WTC11 (cell line): Measurements from ENCODE around the gene TMC6. TPM values are rescaled to one million over a fixed set of nuclear protein-coding genes. Genes with fewer than 3 reads are reported as not detected.

ENCODE experiments used
- ATAC-seq: fragments of 200-7000 bp; cut with Tn5 transposase; 2 replicates; pipeline ENCODE4 v1.10.0; 2021; ENCODE audit warnings: mild to moderate bottlenecking, moderate library complexity
- CTCF ChIA-PET: fragments of 300-600 bp; sonication (Branson Sonifier 250); formaldehyde crosslinking; loops from one replicate; lab custom pipeline; 2021; ENCODE audit warnings: antibody characterized with exemption; lab: Charles Lee
- POLR2A ChIA-PET: fragments of 350-600 bp; sonication (Branson Sonifier 250); formaldehyde crosslinking; loops from one replicate; lab custom pipeline; 2021; ENCODE audit warnings: antibody characterized with exemption; lab: Charles Lee
- DNase-seq: peaks from one replicate; pipeline ENCODE4 v3.0.0; 2021; ENCODE audit warnings: low spot score
- H3K27ac Mint-ChIP-seq: 2 replicates; pipeline ENCODE4 v1.8.0; 2021; ENCODE audit warnings: mixed read lengths
- H3K27me3 Mint-ChIP-seq: 2 replicates; pipeline ENCODE4 v1.8.0; 2021; ENCODE audit warnings: low read depth, mild to moderate bottlenecking, moderate library complexity, mixed read lengths
- H3K36me3 Mint-ChIP-seq: 2 replicates; pipeline ENCODE4 v1.8.0; 2021; ENCODE audit warnings: mixed read lengths
- H3K4me1 Mint-ChIP-seq: 2 replicates; pipeline ENCODE4 v1.8.0; 2022; ENCODE audit warnings: mixed read lengths
- H3K4me3 Mint-ChIP-seq: 2 replicates; pipeline ENCODE4 v1.8.0; 2021; ENCODE audit warnings: mild to moderate bottlenecking, moderate library complexity, mixed read lengths
- H3K9me3 Mint-ChIP-seq: 2 replicates; pipeline ENCODE4 v1.8.0; 2021; ENCODE audit warnings: mixed read lengths
- ARID4B ChIP-seq: sonication (generic); formaldehyde crosslinking; IDR thresholded peaks from 2 replicates; pipeline ENCODE4 v1.8.0; 2023; ENCODE audit warnings: missing genetic modification reagents, mild to moderate bottlenecking, borderline replicate concordance
- CREB1 ChIP-seq: sonication (generic); formaldehyde crosslinking; IDR thresholded peaks from 2 replicates; pipeline ENCODE4 v1.8.0; 2023; ENCODE audit warnings: mild to moderate bottlenecking, missing genetic modification reagents
- CTCF ChIP-seq: fragments of 200-600 bp; IDR thresholded peaks from 2 replicates; pipeline ENCODE4 v1.8.0; 2022; ENCODE audit warnings: antibody characterized with exemption
- ELF4 ChIP-seq: sonication (generic); formaldehyde crosslinking; IDR thresholded peaks from 2 replicates; pipeline ENCODE4 v1.8.1; 2022; ENCODE audit warnings: low read depth, mild to moderate bottlenecking, moderate library complexity, missing genetic modification reagents
- EMX1 ChIP-seq: fragments of 250-450 bp; sonication (Bioruptor Pico); IDR thresholded peaks from 2 replicates; pipeline ENCODE4 v1.8.0; 2021; ENCODE audit warnings: mild to moderate bottlenecking
- ERG ChIP-seq: fragments of 250-450 bp; sonication (Bioruptor Pico); IDR thresholded peaks from 2 replicates; pipeline ENCODE4 v1.8.0; 2021; ENCODE audit warnings: mild to moderate bottlenecking
- FOXP1 ChIP-seq: sonication (generic); formaldehyde crosslinking; IDR thresholded peaks from 2 replicates; pipeline ENCODE4 v1.8.0; 2022; ENCODE audit warnings: missing genetic modification reagents, mild to moderate bottlenecking, moderate library complexity, borderline replicate concordance
- GABPB1 ChIP-seq: sonication (generic); formaldehyde crosslinking; IDR thresholded peaks from 2 replicates; pipeline ENCODE4 v1.8.1; 2023; ENCODE audit warnings: mild to moderate bottlenecking, missing genetic modification reagents
- MAX ChIP-seq: sonication (generic); formaldehyde crosslinking; IDR thresholded peaks from 2 replicates; pipeline ENCODE4 v1.8.0; 2022; ENCODE audit warnings: mild to moderate bottlenecking, missing genetic modification reagents
- NR3C1 ChIP-seq: sonication (generic); formaldehyde crosslinking; conservative IDR thresholded peaks from 2 replicates; pipeline ENCODE4 v1.8.1; 2023; ENCODE audit warnings: low read depth, mild to moderate bottlenecking, missing genetic modification reagents
- RELA ChIP-seq: sonication (generic); formaldehyde crosslinking; IDR thresholded peaks from 2 replicates; pipeline ENCODE4 v1.8.1; 2022; ENCODE audit warnings: missing genetic modification reagents, mild to moderate bottlenecking, borderline replicate concordance
- SMAD4 ChIP-seq: sonication (generic); formaldehyde crosslinking; IDR thresholded peaks from 2 replicates; pipeline ENCODE4 v1.8.0; 2022; ENCODE audit warnings: mild to moderate bottlenecking, missing genetic modification reagents
- SOX15 ChIP-seq: fragments of 250-450 bp; sonication (Bioruptor Pico); IDR thresholded peaks from 2 replicates; pipeline ENCODE4 v1.9.0; 2021; ENCODE audit warnings: mild to moderate bottlenecking
- SP1 ChIP-seq: sonication (generic); formaldehyde crosslinking; conservative IDR thresholded peaks from 2 replicates; pipeline ENCODE4 v1.8.1; 2022; ENCODE audit warnings: missing genetic modification reagents
- ZMAT4 ChIP-seq: fragments of 250-450 bp; sonication (Bioruptor Pico); IDR thresholded peaks from 2 replicates; pipeline ENCODE4 v1.9.0; 2021; ENCODE audit warnings: mild to moderate bottlenecking
- ZNF263 ChIP-seq: sonication (generic); formaldehyde crosslinking; IDR thresholded peaks from 2 replicates; pipeline ENCODE4 v1.8.1; 2022; ENCODE audit warnings: low read depth, mild to moderate bottlenecking, moderate library complexity, missing genetic modification reagents
- ZNF416 ChIP-seq: fragments of 250-450 bp; sonication (Bioruptor Pico); IDR thresholded peaks from 2 replicates; pipeline ENCODE4 v1.9.0; 2021; ENCODE audit warnings: mild to moderate bottlenecking, inconsistent platforms
- total RNA-seq: library from RNA; stranded (reverse); gene quantifications from 3 replicates; pipeline ENCODE4 v1.2.3, GENCODE V29; 2021
- TF ChIP-seq, protein P1 (sequence below): sonication (generic); formaldehyde crosslinking; IDR thresholded peaks from 2 replicates; pipeline ENCODE4 v1.8.1; 2023; ENCODE audit warnings: mild to moderate bottlenecking, missing genetic modification reagents
- TF ChIP-seq, protein P2 (sequence below): sonication (generic); formaldehyde crosslinking; IDR thresholded peaks from 2 replicates; pipeline ENCODE4 v1.8.1; 2023; ENCODE audit warnings: mild to moderate bottlenecking, missing genetic modification reagents
- TF ChIP-seq, protein P3 (sequence below): sonication (generic); formaldehyde crosslinking; IDR thresholded peaks from 2 replicates; pipeline ENCODE4 v1.8.1; 2022; ENCODE audit warnings: mild to moderate bottlenecking, moderate library complexity, missing genetic modification reagents

Gene TMC6
- total RNA-seq, 1 experiment from 2014 or later, result 120 TPM

- ChIA-PET CTCF (interaction anchor here (0.7 to 2.1 kb wide), 3 partner anchors 28 to 135 kb away, joined by 4 to 7 read pairs (median 5); no protein-coding TSS in a partner anchor), POLR2A (no interaction called here)
- H3K9me3 Mint-ChIP-seq, result no peaks in the 10 kb centered on the region
- H3K27ac Mint-ChIP-seq, result no peak overlapping the region
- no peaks in the 10 kb centered on the region for H3K27me3 Mint-ChIP-seq
- no peaks in the 10 kb centered on the region for H3K4me1 Mint-ChIP-seq
- DNase-seq, result no peak
- no peaks in the 10 kb centered on the region for H3K36me3 Mint-ChIP-seq
- ATAC-seq, result no peak
- TF ChIP-seq NR3C1, result no peak
- no peak for TF ChIP-seq SP1 (CRISPR knock-in tag)
- TF ChIP-seq, protein P1, sequence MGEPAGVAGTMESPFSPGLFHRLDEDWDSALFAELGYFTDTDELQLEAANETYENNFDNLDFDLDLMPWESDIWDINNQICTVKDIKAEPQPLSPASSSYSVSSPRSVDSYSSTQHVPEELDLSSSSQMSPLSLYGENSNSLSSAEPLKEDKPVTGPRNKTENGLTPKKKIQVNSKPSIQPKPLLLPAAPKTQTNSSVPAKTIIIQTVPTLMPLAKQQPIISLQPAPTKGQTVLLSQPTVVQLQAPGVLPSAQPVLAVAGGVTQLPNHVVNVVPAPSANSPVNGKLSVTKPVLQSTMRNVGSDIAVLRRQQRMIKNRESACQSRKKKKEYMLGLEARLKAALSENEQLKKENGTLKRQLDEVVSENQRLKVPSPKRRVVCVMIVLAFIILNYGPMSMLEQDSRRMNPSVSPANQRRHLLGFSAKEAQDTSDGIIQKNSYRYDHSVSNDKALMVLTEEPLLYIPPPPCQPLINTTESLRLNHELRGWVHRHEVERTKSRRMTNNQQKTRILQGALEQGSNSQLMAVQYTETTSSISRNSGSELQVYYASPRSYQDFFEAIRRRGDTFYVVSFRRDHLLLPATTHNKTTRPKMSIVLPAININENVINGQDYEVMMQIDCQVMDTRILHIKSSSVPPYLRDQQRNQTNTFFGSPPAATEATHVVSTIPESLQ (CRISPR knock-in tag), result no peak
- TF ChIP-seq ARID4B (CRISPR knock-in tag), result no peak
- TF ChIP-seq, protein P2, sequence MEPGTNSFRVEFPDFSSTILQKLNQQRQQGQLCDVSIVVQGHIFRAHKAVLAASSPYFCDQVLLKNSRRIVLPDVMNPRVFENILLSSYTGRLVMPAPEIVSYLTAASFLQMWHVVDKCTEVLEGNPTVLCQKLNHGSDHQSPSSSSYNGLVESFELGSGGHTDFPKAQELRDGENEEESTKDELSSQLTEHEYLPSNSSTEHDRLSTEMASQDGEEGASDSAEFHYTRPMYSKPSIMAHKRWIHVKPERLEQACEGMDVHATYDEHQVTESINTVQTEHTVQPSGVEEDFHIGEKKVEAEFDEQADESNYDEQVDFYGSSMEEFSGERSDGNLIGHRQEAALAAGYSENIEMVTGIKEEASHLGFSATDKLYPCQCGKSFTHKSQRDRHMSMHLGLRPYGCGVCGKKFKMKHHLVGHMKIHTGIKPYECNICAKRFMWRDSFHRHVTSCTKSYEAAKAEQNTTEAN, result no peak
- TF ChIP-seq GABPB1 (CRISPR knock-in tag), result no peak
- TF ChIP-seq, protein P3, sequence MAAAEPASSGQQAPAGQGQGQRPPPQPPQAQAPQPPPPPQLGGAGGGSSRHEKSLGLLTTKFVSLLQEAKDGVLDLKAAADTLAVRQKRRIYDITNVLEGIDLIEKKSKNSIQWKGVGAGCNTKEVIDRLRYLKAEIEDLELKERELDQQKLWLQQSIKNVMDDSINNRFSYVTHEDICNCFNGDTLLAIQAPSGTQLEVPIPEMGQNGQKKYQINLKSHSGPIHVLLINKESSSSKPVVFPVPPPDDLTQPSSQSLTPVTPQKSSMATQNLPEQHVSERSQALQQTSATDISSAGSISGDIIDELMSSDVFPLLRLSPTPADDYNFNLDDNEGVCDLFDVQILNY, result no peak
- no peak for TF ChIP-seq CREB1 (CRISPR knock-in tag)
- no peak for TF ChIP-seq ERG (CRISPR knock-in tag)
- no peak for TF ChIP-seq FOXP1 (CRISPR knock-in tag)
- no peak for TF ChIP-seq RELA (CRISPR knock-in tag)
- TF ChIP-seq SOX15 (CRISPR knock-in tag), result no peak
- TF ChIP-seq MAX (CRISPR knock-in tag), result no peak
- no peak overlapping the region for H3K4me3 Mint-ChIP-seq
Measured at GRCh38 chr17:78148286-78149016, 19.9 kb upstream of the TMC6 start.

DNA sequence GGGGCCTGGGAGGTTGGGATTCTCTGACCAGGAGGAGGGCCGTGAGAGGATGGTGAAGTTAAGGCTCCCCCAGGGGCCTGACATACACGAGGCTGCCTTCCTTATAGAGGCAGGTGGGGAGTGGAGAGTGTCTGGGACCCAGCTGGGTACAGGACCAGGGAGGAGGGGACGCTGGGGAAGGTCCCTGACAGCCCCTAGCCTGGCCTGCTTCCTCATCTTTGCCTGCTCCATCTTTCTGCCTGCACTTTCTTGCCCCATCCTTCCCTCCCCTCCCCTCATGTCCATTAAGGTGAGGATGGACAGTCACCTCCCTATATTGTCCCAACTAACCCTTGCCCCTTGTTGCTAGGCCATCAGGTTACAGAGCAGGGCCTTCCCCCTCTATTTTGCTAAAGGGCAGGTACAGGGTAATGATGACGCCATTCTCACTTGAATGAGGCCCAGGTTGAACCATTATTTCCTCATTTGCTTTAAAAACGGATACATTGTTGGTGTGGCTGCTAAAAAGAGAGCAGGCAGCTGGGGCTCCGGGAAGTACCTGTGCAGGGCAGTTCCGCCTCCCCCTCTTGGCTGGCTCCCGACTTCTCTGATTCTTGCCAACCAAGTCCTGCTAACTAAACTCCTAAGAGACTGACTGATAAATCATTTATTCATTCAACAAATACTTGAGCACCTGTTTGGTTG is 18.9 kb upstream of the TMC6 start:
- H3K9me3 Mint-ChIP-seq, result no peaks in the 10 kb centered on the region
- no peak overlapping the region for H3K4me3 Mint-ChIP-seq
- no peaks in the 10 kb centered on the region for H3K27me3 Mint-ChIP-seq
- no peaks in the 10 kb centered on the region for H3K4me1 Mint-ChIP-seq
- no peak for DNase-seq
- no peak for ATAC-seq
- H3K27ac Mint-ChIP-seq, result no peak overlapping the region
- POLR2A ChIA-PET, result no interaction called here
- CTCF ChIA-PET, result no interaction called here
- H3K36me3 Mint-ChIP-seq, result no peaks in the 10 kb centered on the region
- TF ChIP-seq ZNF263 (CRISPR knock-in tag) (no peak), EMX1 (CRISPR knock-in tag) (no peak), ELF4 (no peak), ZMAT4 (CRISPR knock-in tag) (no peak), CTCF (no peak), SMAD4 (CRISPR knock-in tag) (no peak), ZNF416 (CRISPR knock-in tag) (no peak)
